NCI-H128 (cell line): ENCODE measurements around the gene FBN3.
"Not testable (repeated sequence)": the region's sequence is repeated elsewhere in the genome, so short reads cannot be mapped to it uniquely, and the experiment has no call there.

Experiments used
- DNase-seq: peaks from one replicate; lab custom pipeline; 2025; ENCODE audit not compliant: unreplicated experiment; lab: John Stamatoyannopoulos, UW

Gene FBN3

GRCh38 chr19:8149261-8150094 is at the start of gene FBN3:
TSS of gene FBN3 (minus strand) at chr19:8149592. CDS start at chr19:8147480, 2,112 bp downstream.
- DNase-seq, result no peak

- DNase-seq, result no peak
Observed at GRCh38 chr19:8196271-8196927, 47.0 kb upstream of the FBN3 start.

- no peak for DNase-seq
Observed at GRCh38 chr19:8194528-8195267, 45.3 kb upstream of the FBN3 start.

DNA sequence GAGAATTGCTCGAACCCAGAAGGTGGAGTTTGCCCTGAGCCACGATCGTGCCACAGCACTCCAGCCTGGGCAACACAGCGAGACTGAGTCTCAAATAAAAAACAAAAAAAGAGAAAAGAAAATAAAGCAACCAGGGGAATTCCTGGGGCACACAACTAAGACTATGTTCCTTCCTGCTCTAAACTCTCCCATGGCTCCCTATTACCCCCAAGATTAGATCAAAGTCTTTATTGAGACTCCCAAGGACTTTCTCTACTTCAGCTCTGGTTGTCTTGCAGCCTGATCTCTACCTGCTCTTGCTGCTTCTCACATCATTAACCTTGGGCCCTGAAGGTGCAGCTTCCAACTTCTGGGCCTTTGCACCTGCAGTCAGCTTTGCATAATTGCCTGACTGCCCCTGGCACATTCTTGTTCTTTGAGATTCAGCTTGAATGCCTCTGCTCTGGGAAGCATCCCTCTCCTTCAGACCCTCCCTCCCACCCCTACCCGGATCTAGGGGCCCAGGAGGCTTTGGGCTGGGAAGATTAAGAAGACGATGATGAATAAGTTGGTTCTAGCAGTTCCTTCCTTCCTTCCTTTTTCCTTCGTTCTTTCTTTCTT is 42.9 kb upstream of the FBN3 start:
- DNase-seq, result no peak

- DNase-seq, result no peak
Observed at GRCh38 chr19:8185343-8186068, 36.1 kb upstream of the FBN3 start.

DNA sequence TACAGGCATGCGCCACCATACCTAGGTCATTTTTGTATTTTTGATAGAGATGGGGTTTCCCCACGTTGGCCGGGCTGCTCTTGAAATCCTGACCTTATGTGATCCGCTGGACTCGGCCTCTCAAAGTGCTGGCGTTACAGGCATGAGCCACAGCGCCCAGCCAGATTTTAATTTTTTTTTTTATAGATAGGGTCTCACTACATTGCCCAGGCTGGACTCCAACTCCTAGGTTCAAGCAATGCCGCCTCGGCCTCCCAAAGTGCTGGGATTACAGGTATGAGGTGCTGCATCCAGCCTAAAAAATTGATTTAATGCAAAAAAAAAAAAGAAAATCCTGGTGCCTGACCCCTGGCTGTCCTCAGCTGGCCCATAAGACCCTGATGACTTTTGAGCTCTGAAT is 34.9 kb upstream of the FBN3 start:
- DNase-seq, result no peak

- no peak for DNase-seq
Observed at GRCh38 chr19:8180018-8180417, 30.6 kb upstream of the FBN3 start.

GRCh38 chr19:8174706-8175105 is 25.3 kb upstream of the FBN3 start:
- no peak for DNase-seq

DNA sequence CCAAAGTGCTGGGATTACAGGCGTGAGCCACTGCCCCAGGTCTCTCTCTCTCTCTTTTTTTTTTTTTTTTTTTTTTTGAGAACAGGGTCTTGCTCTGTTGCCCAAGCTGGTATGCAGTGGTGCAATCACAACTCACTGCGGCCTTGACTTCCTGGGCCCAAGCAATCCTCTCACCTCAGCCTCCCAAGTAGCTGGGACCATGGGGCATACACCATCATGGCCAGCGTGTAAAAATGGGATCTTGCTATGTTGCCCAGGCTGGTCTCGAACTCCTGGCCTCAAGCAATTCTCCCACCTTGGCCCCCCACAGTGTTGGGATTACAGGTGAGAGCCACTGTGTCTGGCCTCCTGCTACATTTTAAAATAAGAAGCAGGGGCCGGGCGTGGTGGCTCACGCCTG is 19.1 kb upstream of the FBN3 start:
- DNase-seq, result no peak

GRCh38 chr19:8167985-8168384 is 18.6 kb upstream of the FBN3 start:
- DNase-seq, result no peak

DNA sequence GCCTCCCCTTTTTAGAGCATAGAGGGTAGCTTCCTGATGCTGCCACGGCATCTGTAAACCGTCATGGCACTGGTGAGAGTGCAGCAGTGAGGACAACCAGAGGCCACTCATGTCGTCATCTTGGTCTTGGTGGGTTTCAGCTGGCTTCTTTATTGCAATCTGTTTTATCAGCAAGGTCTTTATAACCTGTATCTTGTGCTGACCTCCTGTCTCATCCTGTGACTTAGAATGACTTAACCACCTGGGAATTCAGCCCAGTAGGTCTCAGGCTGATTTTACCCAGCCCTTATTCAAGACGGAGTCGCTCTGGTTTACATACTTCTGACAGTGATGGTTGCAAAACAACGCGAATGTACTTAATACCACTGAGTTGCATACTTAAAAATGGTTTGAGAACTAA is 14.4 kb upstream of the FBN3 start:
- DNase-seq, result no peak

GRCh38 chr19:8161135-8161646 is 11.8 kb upstream of the FBN3 start:
- DNase-seq, result no peak

DNA sequence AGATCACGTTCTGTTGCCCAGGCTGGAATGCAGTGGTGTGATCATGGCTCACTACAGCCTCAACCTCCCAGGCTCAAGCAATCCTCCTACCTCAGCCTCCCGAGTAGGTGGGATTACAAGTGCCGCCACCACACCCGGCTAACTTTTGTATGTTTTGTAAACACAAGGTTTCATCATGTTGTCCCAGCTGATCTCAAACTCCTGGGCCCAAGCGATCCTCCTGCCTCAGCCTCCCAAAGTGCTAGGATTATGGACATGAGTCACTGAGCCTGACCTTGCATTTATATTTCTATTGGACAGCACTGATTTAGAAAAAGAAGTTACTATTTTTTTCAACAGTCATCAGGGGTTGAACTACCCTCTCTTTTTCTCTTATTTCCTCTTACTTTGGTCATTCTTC is 9.9 kb upstream of the FBN3 start:
- DNase-seq, result not testable (repeated sequence)

DNA sequence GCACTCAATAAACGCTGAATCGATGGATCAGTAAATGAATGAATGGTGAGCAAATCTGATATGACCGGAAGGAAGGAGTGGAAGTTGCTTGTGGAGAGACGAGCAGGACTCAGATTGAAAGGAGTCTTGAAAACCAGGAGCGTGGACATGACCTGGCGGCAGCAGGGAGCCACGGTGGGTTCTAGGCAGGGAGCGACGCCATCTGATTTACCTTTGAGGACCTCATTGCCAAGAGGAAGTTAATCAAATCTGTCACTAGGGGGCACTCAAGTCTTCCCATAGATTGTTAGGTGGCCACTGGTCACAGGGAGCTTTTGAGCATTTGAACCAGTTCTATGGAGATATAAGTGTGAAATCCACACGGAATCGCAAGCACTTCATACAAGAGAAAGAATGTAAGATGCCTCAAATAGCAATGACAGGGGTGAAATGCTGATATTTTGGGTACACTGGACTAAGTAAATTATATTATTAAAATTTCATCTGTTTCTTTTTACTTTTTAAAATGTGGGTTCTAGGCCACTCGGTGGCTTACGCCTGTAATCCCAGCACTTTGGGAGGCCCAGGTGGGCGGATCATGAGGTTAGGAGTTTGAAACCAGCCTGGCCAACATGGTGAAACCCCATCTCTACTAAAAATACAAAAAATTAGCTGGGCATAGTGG is 9.2 kb upstream of the FBN3 start:
- peak; percentile 56 for DNase-seq

GRCh38 chr19:8155318-8155717 is 5.9 kb upstream of the FBN3 start:
- no peak for DNase-seq

- DNase-seq, result not testable (repeated sequence)
Observed at GRCh38 chr19:8154014-8154413, 4.6 kb upstream of the FBN3 start.

DNA sequence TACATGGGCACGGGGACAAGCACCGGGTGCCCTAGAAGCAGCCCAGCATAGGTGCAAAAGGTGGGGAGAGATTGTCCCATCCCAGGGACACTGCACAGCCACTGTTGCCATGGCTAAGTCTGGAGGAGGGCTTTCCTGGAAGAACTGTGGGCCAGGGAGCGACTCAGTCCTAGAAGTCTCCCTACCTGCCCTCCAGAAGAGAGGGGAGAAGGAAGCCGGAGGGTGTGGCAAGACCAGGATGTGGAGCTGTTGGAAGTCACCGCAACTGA is 2.3 kb upstream of the FBN3 start:
- no peak for DNase-seq

GRCh38 chr19:8150998-8151766 is 1.8 kb upstream of the FBN3 start:
- DNase-seq, result no peak

- DNase-seq, result no peak
Observed at GRCh38 chr19:8150178-8150865, 930 bp upstream of the FBN3 start.
